GM04503 (cell line): ENCODE measurements around the gene NAP1L4.
A peak's percentile ranks its signal among the peaks of the same experiment; 100 is the strongest.

Experiments used
- DNase-seq: peaks from one replicate; pipeline ENCODE4 v3.0.0-alpha.2; 2012; ENCODE audit warnings: low read depth

Gene NAP1L4, protein sequence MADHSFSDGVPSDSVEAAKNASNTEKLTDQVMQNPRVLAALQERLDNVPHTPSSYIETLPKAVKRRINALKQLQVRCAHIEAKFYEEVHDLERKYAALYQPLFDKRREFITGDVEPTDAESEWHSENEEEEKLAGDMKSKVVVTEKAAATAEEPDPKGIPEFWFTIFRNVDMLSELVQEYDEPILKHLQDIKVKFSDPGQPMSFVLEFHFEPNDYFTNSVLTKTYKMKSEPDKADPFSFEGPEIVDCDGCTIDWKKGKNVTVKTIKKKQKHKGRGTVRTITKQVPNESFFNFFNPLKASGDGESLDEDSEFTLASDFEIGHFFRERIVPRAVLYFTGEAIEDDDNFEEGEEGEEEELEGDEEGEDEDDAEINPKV

DNA sequence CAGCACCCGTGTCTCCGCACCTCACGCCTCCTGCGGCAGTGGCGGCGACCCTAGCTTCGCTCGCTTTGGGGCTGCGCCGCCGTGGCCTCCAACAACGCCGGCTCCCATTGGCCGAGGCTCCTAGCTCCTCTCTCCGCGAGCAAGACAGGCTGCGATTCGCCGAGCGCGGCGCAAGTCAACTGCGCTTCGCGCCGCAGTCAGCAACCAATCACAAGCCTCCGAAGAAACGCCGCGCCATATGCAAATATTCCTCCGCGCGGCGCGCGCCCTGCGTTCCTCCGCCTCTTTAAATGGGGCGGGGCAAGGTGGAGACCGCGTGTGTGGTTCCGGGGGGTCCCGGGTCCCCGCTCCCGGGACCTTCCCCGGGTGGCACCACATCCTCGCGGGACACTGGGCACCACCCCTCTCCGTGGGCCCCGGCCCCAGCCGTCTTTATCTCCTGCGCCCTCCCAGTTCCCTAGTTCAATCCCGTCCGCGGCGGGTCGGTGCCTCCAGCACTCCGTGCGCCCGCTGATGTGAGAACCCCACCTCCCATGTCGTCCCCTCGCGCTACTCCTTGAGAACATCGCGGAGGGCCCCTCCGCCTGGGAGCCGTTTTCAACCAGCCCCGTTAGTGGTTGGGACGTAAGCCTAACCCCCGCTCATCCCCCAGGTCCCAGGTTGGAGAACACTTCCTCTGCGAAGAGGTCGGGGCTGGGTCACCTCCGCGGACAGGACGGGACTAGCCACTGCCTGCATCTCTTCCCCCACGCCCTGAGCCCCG is at the start of gene NAP1L4:
NAP1L4 (minus strand) TSS at position 96 of the 763 bp plus-strand sequence. CDS start 13,109 bp downstream, outside the sequence.
- peak; percentile 60 for DNase-seq

DNA sequence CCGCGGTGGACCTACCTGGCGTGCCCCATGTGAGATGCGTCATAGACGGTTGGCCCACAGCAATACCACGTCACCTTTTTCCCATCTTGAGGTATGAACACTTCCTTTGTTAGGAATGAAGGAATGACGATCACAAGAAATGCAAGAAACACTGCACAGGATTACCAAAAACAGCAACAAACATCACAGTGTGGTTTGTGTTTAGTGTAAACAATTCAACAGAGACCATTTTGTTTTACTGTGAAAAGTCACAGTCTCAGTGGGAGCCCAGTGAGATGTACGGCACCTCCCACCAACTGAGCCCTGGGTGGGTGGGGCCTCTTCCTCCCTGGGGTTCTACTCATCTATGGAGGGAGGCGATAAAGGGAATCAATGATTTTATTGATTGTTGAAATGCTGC is 48.8 kb upstream of the NAP1L4 start:
- no peak for DNase-seq

DNA sequence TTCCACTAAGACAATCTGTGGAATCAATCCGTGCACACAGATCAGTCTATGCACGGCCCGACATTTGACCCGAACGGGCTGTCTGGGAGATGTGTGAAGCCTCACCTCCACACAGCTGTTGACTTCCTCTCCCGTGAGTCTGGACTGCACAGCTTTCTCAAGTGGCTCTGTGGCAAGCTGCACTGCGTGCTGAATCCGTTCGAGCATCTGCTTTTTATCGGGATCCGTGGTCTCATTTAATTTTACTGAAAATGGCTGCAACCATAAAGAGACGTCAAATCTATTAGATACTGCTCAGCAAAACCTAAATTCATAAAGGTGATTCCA is 45.8 kb upstream of the NAP1L4 start:
- no peak for DNase-seq

DNA sequence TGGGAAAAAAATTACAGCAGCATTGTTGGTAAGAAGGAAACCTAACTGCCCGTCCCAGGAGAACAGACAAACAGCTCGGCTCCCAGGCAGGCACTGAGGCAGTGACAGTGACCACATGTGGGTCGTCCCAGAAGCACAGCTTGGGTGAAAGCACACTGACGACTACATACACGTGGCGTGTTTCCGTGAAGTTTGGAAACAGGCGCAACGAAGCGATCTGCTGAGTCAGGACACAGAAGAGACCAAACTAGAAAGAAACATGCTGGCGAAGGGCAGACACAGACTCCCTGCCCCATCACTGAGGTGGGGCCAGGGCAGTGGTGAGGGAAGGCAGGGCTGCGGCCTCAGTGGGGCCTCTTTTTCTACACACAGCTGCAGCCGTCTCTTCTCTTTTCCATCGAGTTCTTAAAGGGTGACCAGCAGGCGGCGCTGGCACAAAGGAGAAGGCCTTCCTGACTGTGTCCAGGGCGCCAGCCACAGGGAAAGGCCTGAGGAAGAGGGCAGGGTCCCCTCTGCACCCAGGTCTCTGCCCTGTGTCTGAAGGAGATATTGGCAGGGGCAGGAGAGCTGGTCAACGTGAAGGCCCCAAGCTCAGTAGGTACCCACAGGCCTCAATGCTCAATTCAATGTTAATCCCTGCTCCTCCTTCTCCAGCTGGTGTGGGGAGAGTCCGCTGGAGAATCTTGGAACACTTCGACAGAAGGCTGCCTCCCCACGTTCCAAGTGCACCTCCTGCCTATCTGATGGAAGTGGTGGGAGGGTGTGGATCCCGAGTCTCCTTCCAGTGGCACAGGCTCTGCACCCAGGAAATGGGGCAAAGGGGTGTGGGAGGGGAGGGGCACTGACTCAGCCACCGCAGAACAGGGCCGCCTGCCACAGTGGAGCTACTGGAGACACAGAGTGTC is 45.2 kb upstream of the NAP1L4 start:
- DNase-seq, result peak; percentile 16

DNA sequence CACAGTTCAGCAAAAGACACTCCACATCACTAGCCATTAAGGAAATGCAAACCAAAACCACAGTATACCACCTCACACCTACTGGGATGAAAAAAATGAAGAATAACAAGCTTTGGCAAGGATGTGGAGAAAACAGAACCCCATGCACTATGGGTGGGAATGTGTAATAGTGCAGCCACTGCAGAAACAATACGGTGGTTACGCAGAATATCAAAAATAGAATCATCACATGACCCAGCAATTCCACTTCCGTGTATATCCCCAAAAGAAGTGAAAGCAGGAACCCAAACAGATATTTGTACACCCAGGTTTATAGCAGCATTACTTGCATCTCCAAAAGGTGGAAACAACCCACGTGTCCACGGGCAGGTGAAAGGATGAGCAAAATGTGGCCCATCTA is 44.3 kb upstream of the NAP1L4 start:
- DNase-seq, result no peak

DNA sequence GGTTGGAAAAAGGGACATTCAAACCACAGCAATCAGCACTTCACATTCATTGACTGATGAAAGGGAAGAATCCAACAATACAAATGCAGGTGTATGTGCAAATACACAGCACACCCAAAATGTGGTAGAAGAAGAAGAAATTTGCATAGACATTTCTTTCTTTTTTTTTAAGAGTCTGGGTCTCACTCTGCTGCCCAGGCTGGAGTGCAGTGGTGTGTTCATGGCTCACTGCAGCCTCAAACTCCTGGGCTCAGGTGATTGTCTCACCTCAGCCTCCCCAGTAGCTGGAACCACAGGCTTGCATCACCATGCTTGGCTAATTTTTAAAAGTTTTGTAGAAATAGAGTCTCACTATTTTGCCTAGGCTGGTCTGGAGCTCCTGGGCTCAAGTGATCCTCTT is 43.2 kb upstream of the NAP1L4 start:
- no peak for DNase-seq

DNA sequence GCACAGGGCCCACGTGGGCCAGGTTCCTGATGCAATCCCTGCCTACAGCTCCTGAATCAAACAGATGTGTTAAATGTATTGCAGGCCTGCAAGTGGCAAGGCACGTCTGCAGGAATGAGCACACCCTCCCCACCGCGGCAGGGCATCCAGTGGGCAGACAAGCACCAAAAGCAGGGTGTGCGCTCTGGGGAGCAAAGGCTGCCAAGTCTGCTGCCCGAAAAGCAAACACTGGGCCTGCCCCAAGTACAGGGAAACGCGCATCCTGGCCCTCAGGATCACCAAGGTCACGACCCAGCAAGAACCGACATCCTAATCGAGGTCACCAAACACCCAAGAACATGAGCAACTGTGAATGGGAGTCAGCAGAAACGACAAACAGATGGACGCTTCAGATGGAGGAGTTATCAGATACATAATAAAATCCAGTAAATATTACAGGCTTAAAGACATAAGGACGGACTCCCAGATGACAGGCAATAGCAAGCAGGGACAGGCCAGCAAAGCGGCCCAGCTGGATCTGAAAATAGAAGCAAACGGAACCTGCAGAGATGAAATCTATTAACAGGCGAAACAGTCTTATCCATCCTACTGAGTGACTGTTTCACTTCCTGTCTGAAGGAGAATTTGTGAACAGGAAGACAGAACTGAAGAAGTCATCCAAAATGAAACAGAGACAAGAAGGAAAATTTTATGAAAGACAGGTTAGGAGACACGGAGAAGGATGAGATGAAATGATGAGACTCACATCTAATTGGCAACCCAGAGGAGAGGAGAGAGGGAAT is 38.4 kb upstream of the NAP1L4 start:
- no peak for DNase-seq

DNA sequence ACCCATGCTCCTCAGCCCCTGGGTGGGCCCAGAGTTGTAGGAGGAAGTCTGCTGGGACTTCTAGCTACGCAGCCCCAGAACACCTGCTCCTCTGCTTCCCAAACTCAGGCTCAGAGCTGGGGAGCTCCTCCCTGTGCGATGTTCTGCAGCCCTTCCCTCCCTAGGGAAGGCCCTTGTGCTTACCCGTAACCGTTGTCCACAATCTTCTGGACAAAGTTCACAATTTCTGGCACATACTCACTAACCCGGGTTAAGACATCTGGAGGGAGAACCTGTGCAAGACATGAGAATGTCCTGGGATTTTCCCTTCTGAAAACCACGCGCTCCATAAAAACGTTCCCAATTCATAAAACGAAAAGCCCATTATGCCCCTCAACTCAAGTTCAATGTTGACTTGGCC is 36.7 kb upstream of the NAP1L4 start:
- DNase-seq, result no peak

DNA sequence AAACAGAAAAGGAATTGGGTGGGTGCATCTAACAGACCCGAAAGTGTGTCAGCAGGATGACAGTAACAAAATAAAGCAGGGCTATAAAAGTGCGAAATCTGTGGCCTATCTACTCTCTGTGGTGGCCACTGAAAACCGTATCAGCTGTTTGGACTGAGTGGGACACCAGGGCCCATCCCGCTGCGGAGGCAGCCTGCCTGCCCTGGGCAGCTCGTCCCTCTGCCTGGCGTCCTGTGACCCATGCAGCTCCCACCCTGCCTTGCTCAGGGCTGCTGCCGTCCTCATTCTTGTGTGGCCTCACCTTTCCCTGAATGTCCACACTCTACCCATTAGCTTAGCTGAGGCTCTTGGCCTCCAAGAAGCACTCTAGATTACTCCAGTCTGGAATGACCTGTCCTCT is 34.7 kb upstream of the NAP1L4 start:
- DNase-seq, result no peak

DNA sequence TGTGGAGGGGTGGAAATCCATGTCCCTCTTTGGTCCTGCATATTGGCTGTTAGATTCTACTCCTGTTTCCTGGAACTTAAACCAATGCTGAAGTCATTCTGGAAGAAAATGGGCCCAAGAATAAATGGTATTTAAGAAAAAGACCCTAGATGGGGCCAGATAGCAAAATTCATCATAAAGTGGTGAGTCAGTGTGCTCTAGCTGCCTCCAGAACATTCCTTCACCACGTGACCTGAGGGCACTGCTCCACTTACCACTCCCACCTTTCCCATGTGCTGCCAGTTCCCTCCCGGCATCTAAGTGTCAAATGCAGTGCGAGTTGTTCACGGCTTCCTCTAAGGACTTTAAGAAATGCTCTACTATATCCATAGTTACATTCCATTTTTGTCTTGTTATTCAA is 30.9 kb upstream of the NAP1L4 start:
- no peak for DNase-seq

DNA sequence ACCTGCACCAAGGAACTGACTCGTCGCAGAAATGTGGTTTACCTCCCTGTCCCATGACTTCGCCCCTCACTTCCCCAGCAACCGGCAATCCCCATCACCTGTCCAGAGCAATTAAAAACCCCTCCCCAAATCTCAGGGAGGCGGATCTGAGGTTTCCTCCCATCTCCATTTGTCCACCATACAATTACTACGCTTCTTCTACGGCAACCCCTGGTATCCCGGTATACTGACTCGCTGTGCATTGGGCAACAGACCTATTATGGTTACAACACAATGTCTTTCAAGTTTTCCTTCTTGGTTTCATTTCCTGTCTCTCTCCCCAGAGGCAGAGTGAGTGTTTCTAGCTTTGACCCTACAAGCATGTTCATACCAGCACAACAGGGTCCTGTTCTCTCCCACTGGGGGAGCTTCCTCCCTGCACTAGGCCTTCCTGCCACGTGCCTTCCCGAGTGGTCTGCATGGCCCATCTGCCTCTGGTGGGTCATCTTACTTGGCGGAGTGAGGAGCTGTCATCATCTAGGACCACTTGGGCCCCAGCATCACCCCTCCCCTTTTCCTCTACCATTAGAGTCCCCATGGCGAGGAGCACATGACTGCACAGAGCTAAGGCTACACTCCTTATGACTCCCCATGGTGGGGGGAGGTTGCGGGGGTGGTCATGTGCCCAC is 30.3 kb upstream of the NAP1L4 start:
- DNase-seq, result peak; percentile 33

DNA sequence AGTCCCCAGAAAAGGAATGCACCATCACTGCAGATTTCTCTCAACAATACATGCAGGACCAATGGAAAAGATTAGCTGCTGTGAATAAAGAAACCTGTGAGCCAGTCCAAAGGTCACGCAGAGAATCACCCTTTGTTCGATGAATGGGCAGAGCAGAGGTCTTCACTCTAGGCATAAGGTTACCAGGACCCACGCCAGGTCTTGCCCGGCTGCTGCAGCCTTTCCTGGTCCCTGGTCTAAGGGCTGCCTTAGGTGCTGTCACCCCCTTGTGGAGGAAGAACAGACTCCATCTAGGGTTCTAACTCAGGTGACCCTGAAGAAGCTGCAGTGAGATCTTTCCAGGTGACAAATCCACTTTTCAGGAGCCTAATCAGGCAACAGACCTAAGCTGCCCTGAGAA is 29.0 kb upstream of the NAP1L4 start:
- no peak for DNase-seq

DNA sequence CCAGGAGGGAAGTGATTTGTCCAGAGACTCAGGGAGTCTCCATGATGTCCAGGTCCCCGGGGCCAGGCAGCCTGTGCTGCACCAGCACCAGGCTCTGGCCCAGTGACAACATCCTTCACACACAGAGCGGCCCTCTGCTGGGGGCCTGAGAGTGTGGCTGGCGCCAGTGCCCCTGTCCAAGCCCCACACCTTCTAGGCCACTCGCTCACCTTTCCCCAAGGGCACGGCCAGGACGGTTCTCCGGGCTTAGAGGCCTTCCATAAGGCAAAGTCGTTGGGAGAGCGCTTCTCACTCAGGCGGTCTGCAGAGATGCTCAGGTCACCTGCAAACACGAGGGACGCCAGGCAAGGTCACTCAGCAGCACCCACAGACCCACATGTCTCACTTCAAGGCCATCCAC is 27.9 kb upstream of the NAP1L4 start:
- no peak for DNase-seq

DNA sequence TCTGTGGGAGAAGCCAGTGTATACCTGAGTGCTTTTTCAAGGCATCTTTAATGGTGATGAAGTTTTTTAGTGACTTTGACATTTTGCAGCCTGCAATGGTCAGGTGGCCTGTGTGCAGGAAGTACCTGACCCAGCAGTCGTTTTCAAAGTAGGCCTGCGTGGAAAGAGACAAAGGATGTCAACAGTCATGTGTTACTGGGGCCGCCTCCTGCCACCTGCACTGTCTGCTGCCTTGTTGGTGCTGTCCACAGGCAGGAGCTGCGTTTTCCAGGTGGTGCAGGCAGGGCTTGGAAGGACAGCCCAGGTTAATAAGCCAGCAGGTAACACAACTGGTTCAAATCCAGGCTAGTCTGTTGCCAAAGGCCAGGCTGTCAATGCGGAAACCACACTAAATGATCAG is 26.5 kb upstream of the NAP1L4 start:
- DNase-seq, result no peak

DNA sequence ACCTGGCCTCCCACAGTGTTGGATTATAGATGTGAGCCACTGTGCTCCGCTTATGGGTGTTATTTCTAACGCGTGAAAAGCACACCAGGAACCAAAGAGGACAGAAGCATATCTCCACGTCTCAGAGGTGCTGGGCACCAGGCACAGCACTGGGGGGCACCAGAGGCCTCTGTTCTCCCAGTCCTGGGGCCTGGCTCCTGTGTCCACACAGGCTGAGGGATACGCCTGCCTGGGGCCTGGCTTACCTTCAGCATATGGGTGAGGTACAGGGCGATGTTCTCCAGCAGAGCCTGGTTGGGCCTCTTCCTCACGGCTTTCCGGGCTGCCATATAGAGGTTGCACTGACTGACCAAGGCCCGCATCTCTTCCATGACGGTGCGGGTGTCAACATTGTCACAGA is 24.7 kb upstream of the NAP1L4 start:
- no peak for DNase-seq

DNA sequence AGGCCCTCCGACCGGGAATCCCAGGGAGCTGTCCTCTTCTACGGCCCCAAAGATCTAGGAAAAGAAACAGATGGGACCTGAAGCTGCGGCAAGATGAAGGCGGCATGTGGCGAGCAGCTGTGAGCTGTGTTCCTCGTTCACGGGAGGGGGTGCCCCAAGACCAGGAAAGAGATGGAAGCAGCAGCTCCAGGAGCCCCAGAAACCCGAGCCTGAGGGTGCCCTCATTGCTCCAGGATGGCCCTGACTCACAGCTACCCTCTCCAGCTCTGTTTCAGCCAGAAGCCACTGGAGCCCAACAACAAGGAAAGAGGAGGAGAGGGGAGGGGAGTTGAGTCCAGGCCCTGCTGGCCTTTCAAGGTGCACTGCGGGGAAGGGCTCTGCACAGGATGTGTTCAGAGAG is 23.7 kb upstream of the NAP1L4 start:
- no peak for DNase-seq

DNA sequence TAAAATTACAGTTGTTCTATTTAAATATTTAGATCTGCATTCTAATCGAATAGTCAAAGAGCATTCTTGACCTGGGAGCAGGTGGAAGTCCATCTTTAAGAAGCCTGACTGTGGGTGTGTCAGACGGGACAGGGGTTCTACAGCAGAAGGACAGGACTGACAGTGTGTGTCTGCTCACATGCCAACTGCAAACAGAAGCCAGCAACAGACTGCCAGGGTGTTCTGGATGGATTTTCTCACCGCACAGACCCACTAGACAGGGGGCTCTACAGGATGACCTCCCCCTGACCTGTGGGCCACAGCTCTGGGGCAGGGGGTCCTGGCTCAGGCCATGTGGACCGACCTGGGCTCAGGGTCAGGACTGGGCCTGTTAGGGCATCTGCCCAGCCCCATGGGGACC is 22.8 kb upstream of the NAP1L4 start:
- no peak for DNase-seq

DNA sequence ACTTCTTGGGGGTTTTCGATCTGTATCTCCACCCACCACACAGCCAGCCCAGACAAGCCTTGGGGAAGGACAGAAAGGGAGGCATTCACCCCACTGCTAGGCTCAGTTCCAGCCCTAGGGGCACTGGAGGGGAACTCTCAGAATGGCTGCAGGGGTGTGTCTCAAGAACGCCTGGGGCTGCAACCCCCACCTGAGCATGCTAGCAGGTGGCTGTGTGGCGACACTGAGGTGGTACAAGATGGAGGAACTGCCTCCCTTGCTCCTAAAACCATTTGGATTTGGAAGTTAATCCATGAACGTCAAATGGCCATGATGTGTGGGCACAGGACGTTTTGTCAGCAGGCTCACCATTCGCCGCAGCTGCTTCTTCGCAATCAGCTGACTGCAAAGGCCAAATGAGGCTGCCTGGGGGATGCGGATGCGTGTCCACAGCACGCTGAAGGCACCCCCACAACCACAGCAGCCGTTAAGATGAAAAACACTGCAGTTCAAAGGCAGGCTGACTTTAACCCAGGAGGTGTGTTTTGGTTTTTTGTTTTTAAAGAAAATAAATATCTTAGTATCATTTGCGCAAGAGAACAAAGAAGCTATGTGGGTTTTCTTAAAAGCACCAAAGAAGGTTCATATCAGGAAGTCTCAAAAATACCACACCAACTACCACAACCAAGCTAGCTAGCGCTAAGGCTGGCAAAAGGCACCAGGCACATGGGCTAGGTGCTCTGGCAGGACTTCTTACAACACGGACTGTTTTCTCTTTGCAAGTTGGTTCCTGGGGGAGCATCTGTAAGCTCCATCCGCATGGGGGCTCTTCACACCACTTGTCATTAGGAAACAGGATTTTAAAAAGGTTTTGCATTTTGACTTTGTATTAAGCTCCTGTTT is 22.2 kb upstream of the NAP1L4 start:
- no peak for DNase-seq

DNA sequence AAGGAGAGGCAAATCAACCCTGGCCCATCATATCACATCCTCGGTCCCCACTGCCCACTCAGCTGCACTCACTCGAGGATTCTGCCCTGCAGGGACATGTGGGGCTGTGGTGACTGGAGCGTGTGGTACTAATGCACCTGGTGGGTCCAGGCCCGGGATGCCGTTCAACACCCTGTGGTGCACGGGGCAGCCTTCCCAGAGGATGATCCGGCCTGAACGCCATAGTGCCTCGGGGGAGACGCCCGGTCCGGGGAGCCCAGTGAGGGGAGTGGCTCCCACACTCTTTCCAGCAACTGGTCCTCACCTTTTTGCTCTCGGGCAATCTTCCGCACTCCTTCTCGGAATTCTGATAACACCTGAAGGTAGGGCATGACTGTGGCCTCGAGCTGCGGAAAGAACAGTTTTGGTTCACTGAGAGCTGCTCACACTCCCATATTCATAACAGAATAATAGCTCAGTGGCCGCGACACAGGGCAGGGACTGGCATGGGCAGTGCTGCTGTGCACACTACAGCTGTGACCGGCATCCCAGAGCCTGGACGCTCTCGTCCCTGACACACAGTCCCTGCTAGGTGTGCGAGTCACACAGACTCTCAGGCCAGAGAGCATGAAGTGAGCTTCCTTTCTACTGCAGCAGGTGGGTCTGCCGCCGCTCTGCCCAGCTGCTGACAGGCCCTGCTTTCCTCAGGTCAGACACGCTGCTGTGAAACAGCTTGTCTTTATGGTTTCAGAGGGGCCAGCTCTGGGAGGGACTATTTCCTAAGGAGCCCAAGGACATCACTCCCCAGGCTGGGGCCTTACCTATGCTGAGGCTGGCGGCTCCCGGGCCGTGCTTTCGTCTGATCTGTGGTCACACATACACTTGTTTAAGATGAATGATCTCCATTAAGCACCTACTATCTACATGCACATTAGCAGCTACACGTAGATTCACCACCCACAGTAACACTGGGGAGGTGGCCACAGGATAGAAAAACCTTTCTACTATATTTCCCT is 20.1 kb upstream of the NAP1L4 start:
- DNase-seq, result no peak
